Neural progenitor cell (in vitro differentiated cells): ENCODE data around the gene RNF31.

Source experiments
- CTCF ChIP-seq: fragments of 200-600 bp; sonication (generic); IDR thresholded peaks from 2 replicates; pipeline ENCODE4 v1.5.1; 2017; ENCODE audit warnings: antibody characterized with exemption, mild to moderate bottlenecking
- EZH2 ChIP-seq: fragments of 200-600 bp; sonication (generic); IDR thresholded peaks from 2 replicates; pipeline ENCODE4 v1.6.1; 2017; ENCODE audit warnings: antibody characterized with exemption, mild to moderate bottlenecking, moderate library complexity

- TF ChIP-seq EZH2 (no peak), CTCF (no peak)
Measured at GRCh38 chr14:24108336-24108874, 38.9 kb upstream of the RNF31 start.
